Epithelial cell of esophagus (primary cell): ENCODE data around the gene BORA.
"Not testable (repeated sequence)": the region's sequence is repeated elsewhere in the genome, so short reads cannot be mapped to it uniquely, and the experiment has no call there.

Experiments used
- DNase-seq: peaks from one replicate; pipeline ENCODE4 v3.0.0; 2010; ENCODE audit warnings: low read depth
- H3K4me3 ChIP-seq: 2 replicates; pipeline ENCODE4 v1.5.1; 2011; ENCODE audit warnings: mild to moderate bottlenecking, low read length, control low read depth
- TF ChIP-seq, protein P1 (sequence below): IDR thresholded peaks from 2 replicates; pipeline ENCODE4 v1.5.1; 2011; ENCODE audit warnings: low read depth, mild to moderate bottlenecking, low read length, control low read depth, inconsistent platforms; ENCODE audit not compliant: insufficient read depth; ENCODE audit errors: missing control alignments

BORA gene

DNA sequence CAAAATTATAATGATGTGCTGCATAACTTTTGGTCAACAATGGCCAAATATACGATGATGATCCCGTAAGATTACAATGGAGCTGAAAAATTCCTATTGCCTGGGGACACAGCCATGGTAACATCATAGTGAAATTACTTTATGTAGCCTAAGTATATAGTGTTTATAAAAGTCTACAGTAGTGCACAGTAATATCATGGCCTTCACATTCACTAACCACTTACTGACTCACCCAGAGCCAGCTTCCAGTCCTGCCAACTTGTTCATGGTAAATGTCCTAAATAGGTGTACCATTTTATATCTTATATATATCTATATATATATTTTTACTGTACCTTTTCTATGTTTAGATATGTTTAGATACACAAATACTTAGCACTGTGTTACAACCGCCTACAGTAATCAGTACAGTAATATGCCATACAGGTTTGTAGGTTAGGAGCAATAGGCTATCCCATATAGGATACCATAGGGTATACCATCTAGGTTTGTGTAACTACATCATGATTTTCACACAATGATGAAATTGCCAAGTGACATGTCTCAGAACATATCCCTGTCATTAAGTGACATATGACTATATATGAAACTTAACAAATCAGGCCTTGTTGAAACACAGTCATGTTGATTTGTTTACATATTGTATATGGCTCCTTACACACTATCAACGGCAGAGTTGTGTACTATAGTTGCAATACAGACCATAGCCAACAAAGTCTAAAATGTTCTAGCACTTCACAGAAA, 30.2 kb downstream of the BORA start:
- TF ChIP-seq, protein P1, sequence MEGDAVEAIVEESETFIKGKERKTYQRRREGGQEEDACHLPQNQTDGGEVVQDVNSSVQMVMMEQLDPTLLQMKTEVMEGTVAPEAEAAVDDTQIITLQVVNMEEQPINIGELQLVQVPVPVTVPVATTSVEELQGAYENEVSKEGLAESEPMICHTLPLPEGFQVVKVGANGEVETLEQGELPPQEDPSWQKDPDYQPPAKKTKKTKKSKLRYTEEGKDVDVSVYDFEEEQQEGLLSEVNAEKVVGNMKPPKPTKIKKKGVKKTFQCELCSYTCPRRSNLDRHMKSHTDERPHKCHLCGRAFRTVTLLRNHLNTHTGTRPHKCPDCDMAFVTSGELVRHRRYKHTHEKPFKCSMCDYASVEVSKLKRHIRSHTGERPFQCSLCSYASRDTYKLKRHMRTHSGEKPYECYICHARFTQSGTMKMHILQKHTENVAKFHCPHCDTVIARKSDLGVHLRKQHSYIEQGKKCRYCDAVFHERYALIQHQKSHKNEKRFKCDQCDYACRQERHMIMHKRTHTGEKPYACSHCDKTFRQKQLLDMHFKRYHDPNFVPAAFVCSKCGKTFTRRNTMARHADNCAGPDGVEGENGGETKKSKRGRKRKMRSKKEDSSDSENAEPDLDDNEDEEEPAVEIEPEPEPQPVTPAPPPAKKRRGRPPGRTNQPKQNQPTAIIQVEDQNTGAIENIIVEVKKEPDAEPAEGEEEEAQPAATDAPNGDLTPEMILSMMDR: no peak
- peak; percentile 12 for DNase-seq

DNA sequence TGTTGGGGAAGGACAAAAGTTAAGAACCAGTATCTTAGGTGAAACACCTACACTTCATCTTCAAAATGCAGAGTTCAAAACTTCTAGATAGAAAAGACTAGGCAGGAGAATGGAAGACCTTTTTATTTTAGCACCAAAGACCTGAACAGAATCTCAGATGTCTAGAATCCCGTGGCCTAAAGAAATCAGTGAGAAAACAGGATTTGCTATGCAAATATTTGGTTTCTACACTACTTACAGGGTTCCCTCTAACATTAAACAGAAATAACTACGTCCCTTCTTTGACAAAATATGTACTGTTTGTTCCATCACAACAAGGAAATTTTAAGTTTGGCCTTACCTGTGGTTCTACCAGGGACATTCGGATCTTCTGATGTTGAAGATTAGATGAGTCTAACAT, 32.5 kb downstream of the BORA start:
- DNase-seq: no peak
- TF ChIP-seq, protein P1: no peak
- no peak overlapping the region for H3K4me3 ChIP-seq

More for the DNA sequence above, 30.2 kb downstream of the BORA start:
- H3K4me3 ChIP-seq: no peak overlapping the region

DNA sequence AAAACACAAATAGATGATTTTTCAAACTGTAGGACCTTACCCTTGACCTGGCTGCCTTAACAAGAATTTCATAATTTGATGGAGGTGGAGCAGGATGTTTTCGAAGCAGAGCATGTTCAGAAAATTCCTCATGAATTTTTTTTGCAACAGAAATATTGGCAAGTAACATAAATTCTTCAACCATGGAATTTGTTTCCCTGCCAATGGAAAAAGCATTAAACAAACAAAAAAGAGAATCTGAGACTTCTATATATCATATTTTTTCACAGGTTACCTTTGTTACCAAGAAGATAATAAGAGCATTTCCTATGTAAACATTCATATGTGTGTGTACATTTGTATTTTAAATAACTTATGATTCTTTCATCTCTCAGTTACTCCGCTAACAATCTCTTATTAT, 35.7 kb downstream of the BORA start:
- no peak for DNase-seq
- no peak overlapping the region for H3K4me3 ChIP-seq
- TF ChIP-seq, protein P1: no peak

DNA sequence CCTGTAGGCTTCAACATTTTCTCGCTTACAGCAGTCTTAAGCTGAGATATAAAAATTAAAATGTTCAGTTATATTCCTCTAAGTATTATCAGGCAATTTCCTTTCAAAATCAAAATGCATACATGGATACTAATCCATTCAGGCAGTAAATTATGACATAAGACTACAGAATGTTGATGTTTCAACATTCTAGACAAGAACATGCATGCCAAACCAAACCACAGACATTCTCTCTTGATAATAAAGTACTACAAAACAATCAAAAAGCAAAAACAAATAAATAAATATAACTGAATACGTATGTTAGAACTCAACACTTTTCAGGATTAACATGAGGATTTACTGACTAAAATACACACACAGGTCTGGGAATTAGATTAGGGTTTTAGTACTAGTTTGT, 46.3 kb downstream of the BORA start:
- TF ChIP-seq, protein P1: no peak
- peak; percentile 86 for DNase-seq
- H3K4me3 ChIP-seq: no peak overlapping the region

DNA sequence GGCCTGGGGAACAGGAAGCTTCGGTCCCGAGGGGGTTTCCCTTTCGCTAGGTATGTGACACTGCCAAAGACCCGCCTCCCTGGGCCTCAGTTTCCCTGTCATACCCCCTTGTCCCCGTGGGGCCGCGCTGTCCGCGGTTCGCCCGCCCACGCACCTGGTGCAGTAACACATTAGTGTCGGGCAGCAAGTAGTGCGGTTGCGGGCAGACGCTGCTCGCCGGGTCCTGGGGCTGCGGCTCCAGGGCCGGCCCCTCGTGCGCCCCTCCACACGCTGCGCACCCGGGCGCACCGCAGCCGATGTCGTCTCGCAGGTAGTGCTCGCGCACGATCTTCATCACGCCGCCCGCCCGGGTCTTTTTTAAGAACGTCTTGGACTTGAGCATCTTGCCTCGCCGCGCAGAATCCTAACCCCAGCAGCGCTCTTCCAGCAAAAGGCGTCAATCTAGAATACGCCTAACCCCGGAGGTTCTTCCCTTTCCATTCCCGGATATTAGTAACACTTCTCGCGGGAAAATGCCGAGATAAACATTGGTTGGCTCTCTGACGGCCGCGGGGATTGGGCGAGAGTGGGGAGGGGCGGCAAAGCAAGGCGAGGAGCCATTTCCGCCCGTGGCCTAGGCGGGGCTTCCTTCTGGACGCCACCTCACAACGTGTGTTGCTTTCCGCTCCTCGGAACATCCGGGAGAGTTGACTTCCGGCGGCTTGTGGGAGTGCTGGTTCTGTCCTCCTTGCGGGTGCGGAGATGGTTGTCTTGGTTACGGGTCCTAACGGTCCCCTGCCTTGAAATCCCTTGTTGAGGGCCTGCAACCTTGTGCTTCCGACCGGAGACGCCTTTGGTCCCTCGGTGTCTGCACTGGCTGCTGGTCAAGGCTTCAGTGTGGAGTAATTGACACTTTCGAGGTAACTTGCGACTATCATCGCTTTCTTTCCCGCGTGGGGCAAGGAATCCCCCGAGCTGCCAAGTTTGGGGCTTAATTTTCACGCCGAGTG, 54.0 kb downstream of the BORA start, which contains the start of the genes DIS3 and PIBF1:
Gene DIS3, minus strand, starts transcription at position 450 of the 989 bp plus-strand sequence. Its CDS starts 68 bp downstream, at position 382.
Gene PIBF1, plus strand, starts transcription at position 683 of the 989 bp plus-strand sequence. CDS start 1,337 bp downstream, outside the sequence.
- peak within 1 kb of the TSS; percentile 97 for H3K4me3 ChIP-seq
- TF ChIP-seq, protein P1: peak; percentile 8
- peak; percentile 99 for DNase-seq

DNA sequence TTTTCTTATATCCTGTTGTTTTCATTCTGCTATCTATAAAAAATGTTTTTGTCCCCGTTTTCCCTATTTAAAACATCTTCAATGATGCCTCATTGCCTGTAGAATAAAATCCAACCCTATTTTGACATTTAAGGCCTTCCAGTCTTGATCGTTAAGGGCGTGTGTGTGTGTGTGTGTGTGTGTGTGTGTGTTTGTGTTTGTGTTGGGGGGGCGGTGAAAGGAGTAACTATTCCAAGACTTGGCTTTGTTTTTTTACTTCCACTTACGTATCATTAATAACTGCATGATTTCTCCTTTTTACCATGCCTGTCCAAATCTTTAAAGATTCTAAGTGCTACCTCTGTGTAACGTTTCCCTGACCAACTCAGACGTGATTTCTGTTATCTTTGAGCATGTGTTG, 55.0 kb downstream of the BORA start:
- DNase-seq: peak; percentile 28
- TF ChIP-seq, protein P1: no peak
- peak overlapping the region; percentile 97 for H3K4me3 ChIP-seq

DNA sequence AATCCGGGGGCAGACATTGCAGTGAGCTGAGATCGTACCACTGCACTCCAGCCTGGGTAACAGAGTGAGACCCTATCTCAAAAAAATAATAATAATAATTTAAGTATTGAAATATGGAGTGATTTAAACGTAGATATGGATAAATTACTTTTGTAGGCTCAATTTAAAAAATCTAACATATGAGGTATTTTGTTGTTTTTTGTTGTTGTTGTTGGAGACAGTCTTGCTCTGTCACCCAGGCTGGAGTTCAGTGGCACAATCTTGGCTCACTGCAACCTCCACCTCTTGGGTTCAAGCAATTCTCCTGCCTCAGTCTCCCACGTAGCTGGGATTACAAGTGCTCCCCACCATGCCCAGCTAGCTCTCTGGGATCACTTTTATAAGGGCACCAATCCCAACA, 57.0 kb downstream of the BORA start:
- not testable (repeated sequence) for DNase-seq

More for the DNA sequence above, 57.0 kb downstream of the BORA start:
- H3K4me3 ChIP-seq: not testable (repeated sequence)
